ENCODE results near the gene GNG8. TPM values are rescaled to one million over a fixed set of nuclear protein-coding genes. Genes with fewer than 3 reads are reported as not detected.
"Not testable (repeated sequence)": the region's sequence is repeated elsewhere in the genome, so short reads cannot be mapped to it uniquely, and the experiment has no call there.

The GNG8 gene
- total and polyA plus RNA-seq, 4 experiments from 2014 or later, result not detected

GRCh38 chr19:46634045-46634655 is 1.9 kb downstream of the GNG8 start:
- Mint-ChIP-seq H3K36me3 (no peaks in the 10 kb centered on the region), H3K27ac (peak overlapping the region; percentile 87 to 94 (median 93)), H3K9me3 (no peaks in the 10 kb centered on the region), H3K4me3 (peak overlapping the region; percentile 68 to 88 (median 81)), H3K27me3 (peaks cover 0 to 1% of the 10 kb centered on the region in 2 donors), H3K4me1 (peaks cover 14 to 28% (median 22%) of the 10 kb centered on the region in 4 donors)
- Histone ChIP-seq H3K27me3 (ENCODE audit: insufficient read depth, low read length) (no peaks in the 10 kb centered on the region), H3K4me1 (ENCODE audit: insufficient read depth, low read length) (peaks cover 33% of the 10 kb centered on the region), H3K4me3 (ENCODE audit: low read length in 2 of 2) (peak overlapping the region; percentile 61 to 64), H3K9me3 (ENCODE audit: control insufficient read depth in 1 of 2, low read length in 2 of 2) (no peaks in the 10 kb centered on the region), H3K27ac (ENCODE audit: low read depth, low read length) (peak overlapping the region; percentile 57), H3K36me3 (ENCODE audit: insufficient read depth, low read length) (no peaks in the 10 kb centered on the region)
- CTCF ChIA-PET (ENCODE audit: partially characterized antibody), result interaction anchor here (0.8 to 5.4 kb wide), 4 partner anchors 18 to 119 kb away, joined by 3 to 62 read pairs (median 7); no protein-coding TSS in a partner anchor
- POLR2A ChIA-PET (ENCODE audit: partially characterized antibody), result interaction anchor here (0.7 to 3.5 kb wide), 7 partner anchors 13 to 33 kb away, joined by 3 to 27 read pairs (median 4); partner anchors contain the start of genes CALM3 and DACT3
- intact Hi-C loops (cut with micrococcal nuclease), result loop anchor here (1.0 to 5.0 kb wide), 4 partner anchors 22 to 973 kb away; partner anchors contain the start of genes BICRA and DACT3
- peak; percentile 93 to 98 (median 94) for DNase-seq

GRCh38 chr19:46633130-46633529 is 2.9 kb downstream of the GNG8 start:
- CTCF ChIA-PET (ENCODE audit: partially characterized antibody), result interaction anchor here (2.3 to 5.4 kb wide), 2 partner anchors 17 to 29 kb away, joined by 11 to 62 read pairs; no protein-coding TSS in a partner anchor
- Histone ChIP-seq H3K27ac (ENCODE audit: low read depth, low read length) (peak overlapping the region; percentile 57), H3K27me3 (ENCODE audit: insufficient read depth, low read length) (no peaks in the 10 kb centered on the region), H3K4me1 (ENCODE audit: insufficient read depth, low read length) (peaks cover 24% of the 10 kb centered on the region), H3K36me3 (ENCODE audit: insufficient read depth, low read length) (no peaks in the 10 kb centered on the region), H3K4me3 (ENCODE audit: low read length in 2 of 2) (peak overlapping the region; percentile 61 to 64), H3K9me3 (ENCODE audit: control insufficient read depth in 1 of 2, low read length in 2 of 2) (no peaks in the 10 kb centered on the region)
- no peak for DNase-seq
- peaks cover 0 to 1% of the 10 kb centered on the region in 2 donors for H3K27me3 Mint-ChIP-seq
- intact Hi-C loops (cut with micrococcal nuclease), result loop anchor here (5.0 kb wide), 1 partner anchor 974 kb away; the partner anchor contains the start of gene BICRA
- H3K9me3 Mint-ChIP-seq, result no peaks in the 10 kb centered on the region
- peak overlapping the region in 7 of 8 donors; percentile 68 to 88 (median 81) for H3K4me3 Mint-ChIP-seq
- peak overlapping the region; percentile 87 to 94 (median 93) for H3K27ac Mint-ChIP-seq
- POLR2A ChIA-PET (ENCODE audit: partially characterized antibody), result interaction anchor here (0.6 to 3.5 kb wide), 5 partner anchors 12 to 85 kb away, joined by 3 to 27 read pairs (median 3); partner anchors contain the start of gene CALM3
- H3K36me3 Mint-ChIP-seq, result no peaks in the 10 kb centered on the region
- peaks cover 14 to 28% (median 22%) of the 10 kb centered on the region in 4 donors for H3K4me1 Mint-ChIP-seq

DNA sequence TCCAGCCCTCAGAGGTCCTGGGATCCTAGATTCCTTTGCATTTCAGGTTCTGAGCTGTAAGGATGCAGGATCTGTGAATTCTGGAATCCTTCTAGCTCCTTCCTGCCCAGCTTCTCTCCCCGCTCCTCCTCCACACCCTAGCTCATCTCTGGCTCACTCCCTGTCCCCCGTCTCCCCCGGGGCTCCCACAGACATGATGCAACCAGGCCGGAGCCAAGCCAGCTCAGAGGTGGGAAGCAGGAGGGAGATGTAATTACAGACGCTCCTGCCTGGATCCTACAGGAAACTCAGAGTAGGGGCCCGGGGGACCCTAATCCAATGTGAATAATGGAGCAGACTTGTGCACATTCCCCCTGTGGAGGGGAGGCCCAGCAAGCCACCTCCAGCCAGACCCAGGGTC is 4.5 kb downstream of the GNG8 start:
- H3K36me3 Mint-ChIP-seq, result no peaks in the 10 kb centered on the region
- DNase-seq, result no peak
- ChIA-PET CTCF (ENCODE audit: partially characterized antibody) (interaction anchor here (1.0 to 5.4 kb wide), 5 partner anchors 16 to 209 kb away, joined by 3 to 62 read pairs (median 4); no protein-coding TSS in a partner anchor), POLR2A (ENCODE audit: partially characterized antibody) (interaction anchor here (0.9 to 1.5 kb wide), 3 partner anchors 12 to 31 kb away, joined by 3 read pairs; no protein-coding TSS in a partner anchor)
- no peaks in the 10 kb centered on the region for H3K9me3 Mint-ChIP-seq
- peaks cover 14 to 28% (median 22%) of the 10 kb centered on the region in 4 donors for H3K4me1 Mint-ChIP-seq
- peaks cover 0 to 1% of the 10 kb centered on the region in 2 donors for H3K27me3 Mint-ChIP-seq
- intact Hi-C loops (cut with micrococcal nuclease), result loop anchor here (5.0 kb wide), 1 partner anchor 976 kb away; the partner anchor contains the start of gene BICRA
- H3K27me3 ChIP-seq (ENCODE audit: insufficient read depth, low read length), result no peaks in the 10 kb centered on the region
- H3K4me3 ChIP-seq (ENCODE audit: low read length in 2 of 2), result no peak overlapping the region
- H3K27ac ChIP-seq (ENCODE audit: low read depth, low read length), result no peak overlapping the region
- H3K4me1 ChIP-seq (ENCODE audit: insufficient read depth, low read length), result peaks cover 19% of the 10 kb centered on the region
- H3K4me3 Mint-ChIP-seq, result no peak overlapping the region
- H3K9me3 ChIP-seq (ENCODE audit: control insufficient read depth in 1 of 2, low read length in 2 of 2), result no peaks in the 10 kb centered on the region
- H3K27ac Mint-ChIP-seq, result no peak overlapping the region
- H3K36me3 ChIP-seq (ENCODE audit: insufficient read depth, low read length), result no peaks in the 10 kb centered on the region

- Histone ChIP-seq H3K4me3 (ENCODE audit: low read length in 2 of 2) (no peak overlapping the region), H3K27me3 (ENCODE audit: insufficient read depth, low read length) (no peaks in the 10 kb centered on the region), H3K4me1 (ENCODE audit: insufficient read depth, low read length) (peaks cover 19% of the 10 kb centered on the region), H3K27ac (ENCODE audit: low read depth, low read length) (no peak overlapping the region), H3K9me3 (ENCODE audit: control insufficient read depth in 1 of 2, low read length in 2 of 2) (no peaks in the 10 kb centered on the region), H3K36me3 (ENCODE audit: insufficient read depth, low read length) (no peaks in the 10 kb centered on the region)
- Mint-ChIP-seq H3K27me3 (peaks cover 0 to 1% of the 10 kb centered on the region in 2 donors), H3K4me1 (peaks cover 12 to 28% (median 19%) of the 10 kb centered on the region in 4 donors), H3K4me3 (no peak overlapping the region), H3K9me3 (no peaks in the 10 kb centered on the region), H3K36me3 (no peaks in the 10 kb centered on the region), H3K27ac (no peak overlapping the region)
- ChIA-PET POLR2A (ENCODE audit: partially characterized antibody) (interaction anchor here (1.0 to 1.5 kb wide), 2 partner anchors 19 to 31 kb away, joined by 3 read pairs; no protein-coding TSS in a partner anchor), CTCF (ENCODE audit: partially characterized antibody) (interaction anchor here (1.0 to 5.4 kb wide), 4 partner anchors 15 to 209 kb away, joined by 3 to 62 read pairs (median 9); no protein-coding TSS in a partner anchor)
- intact Hi-C loops (cut with micrococcal nuclease), result loop anchor here (5.0 kb wide), 1 partner anchor 977 kb away; the partner anchor contains the start of gene BICRA
- DNase-seq, result no peak
Observed at GRCh38 chr19:46630586-46631205, 5.3 kb downstream of the GNG8 start.

DNA sequence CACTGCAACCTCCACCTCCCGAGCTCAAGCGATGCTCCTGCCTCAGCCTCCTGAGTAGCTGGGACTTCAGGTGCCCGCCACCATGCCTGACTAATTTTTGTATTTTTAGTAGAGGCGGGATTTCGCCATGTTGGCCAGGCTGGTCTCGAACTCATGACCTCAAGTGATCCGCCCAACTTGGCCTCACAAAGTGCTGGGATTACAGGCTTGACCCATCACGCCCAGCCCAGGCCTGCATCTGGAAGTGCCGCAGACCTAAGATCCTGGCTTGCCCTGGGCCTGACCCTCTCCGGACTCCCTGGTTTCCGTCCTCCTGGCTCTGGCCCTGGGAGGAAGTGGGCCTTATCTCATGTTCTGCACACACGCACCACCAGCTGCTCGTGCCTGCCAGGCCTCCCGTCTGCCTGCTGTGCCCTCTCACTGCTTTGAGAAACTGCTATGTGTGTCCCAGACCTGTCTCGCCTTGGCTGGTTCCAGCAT is 6.4 kb downstream of the GNG8 start:
- H3K4me1 ChIP-seq (ENCODE audit: insufficient read depth, low read length), result peaks cover 24% of the 10 kb centered on the region
- no peak overlapping the region for H3K4me3 ChIP-seq (ENCODE audit: low read length in 2 of 2)
- Mint-ChIP-seq H3K36me3 (no peaks in the 10 kb centered on the region), H3K27me3 (peaks cover 1 to 2% of the 10 kb centered on the region in 2 donors), H3K4me1 (peaks cover 13 to 30% (median 19%) of the 10 kb centered on the region in 4 donors), H3K4me3 (no peak overlapping the region), H3K27ac (no peak overlapping the region), H3K9me3 (no peaks in the 10 kb centered on the region)
- no peak for DNase-seq
- intact Hi-C loops (cut with micrococcal nuclease), result loop anchor here (5.0 kb wide), 1 partner anchor 978 kb away; the partner anchor contains the start of gene BICRA
- no peaks in the 10 kb centered on the region for H3K9me3 ChIP-seq (ENCODE audit: control insufficient read depth in 1 of 2, low read length in 2 of 2)
- CTCF ChIA-PET (ENCODE audit: partially characterized antibody), result interaction anchor here (2.5 to 2.6 kb wide), 2 partner anchors 16 to 32 kb away, joined by 9 read pairs; partner anchors contain the start of gene DACT3
- H3K36me3 ChIP-seq (ENCODE audit: insufficient read depth, low read length), result no peaks in the 10 kb centered on the region
- POLR2A ChIA-PET (ENCODE audit: partially characterized antibody), result interaction anchor here (1.0 kb wide), 1 partner anchor 18 kb away, joined by 3 read pairs; no protein-coding TSS in a partner anchor
- H3K27me3 ChIP-seq (ENCODE audit: insufficient read depth, low read length), result no peaks in the 10 kb centered on the region
- no peak overlapping the region for H3K27ac ChIP-seq (ENCODE audit: low read depth, low read length)

GRCh38 chr19:46628970-46629369 is 7.0 kb downstream of the GNG8 start:
- H3K4me1 Mint-ChIP-seq, result peaks cover 15 to 28% (median 21%) of the 10 kb centered on the region in 4 donors
- H3K36me3 Mint-ChIP-seq; H3K27me3 Mint-ChIP-seq; POLR2A ChIA-PET (ENCODE audit: partially characterized antibody); H3K27ac ChIP-seq (ENCODE audit: low read depth, low read length); H3K4me3 Mint-ChIP-seq; H3K4me3 ChIP-seq (ENCODE audit: low read length in 2 of 2); H3K9me3 Mint-ChIP-seq; intact Hi-C loops (cut with micrococcal nuclease); DNase-seq; H3K27ac Mint-ChIP-seq; H3K27me3 ChIP-seq (ENCODE audit: insufficient read depth, low read length); H3K9me3 ChIP-seq (ENCODE audit: control insufficient read depth in 1 of 2, low read length in 2 of 2); H3K36me3 ChIP-seq (ENCODE audit: insufficient read depth, low read length): not testable (repeated sequence)
- CTCF ChIA-PET (ENCODE audit: partially characterized antibody), result interaction anchor here (2.5 to 2.6 kb wide), 2 partner anchors 15 to 33 kb away, joined by 9 read pairs; partner anchors contain the start of gene DACT3
- peaks cover 24% of the 10 kb centered on the region for H3K4me1 ChIP-seq (ENCODE audit: insufficient read depth, low read length)

Measured in CD4-positive, alpha-beta memory T cell (primary cell).